ENCODE results near the gene ACP7.
A peak's percentile ranks its signal among the peaks of the same experiment; 100 is the strongest.

Gene ACP7

DNA sequence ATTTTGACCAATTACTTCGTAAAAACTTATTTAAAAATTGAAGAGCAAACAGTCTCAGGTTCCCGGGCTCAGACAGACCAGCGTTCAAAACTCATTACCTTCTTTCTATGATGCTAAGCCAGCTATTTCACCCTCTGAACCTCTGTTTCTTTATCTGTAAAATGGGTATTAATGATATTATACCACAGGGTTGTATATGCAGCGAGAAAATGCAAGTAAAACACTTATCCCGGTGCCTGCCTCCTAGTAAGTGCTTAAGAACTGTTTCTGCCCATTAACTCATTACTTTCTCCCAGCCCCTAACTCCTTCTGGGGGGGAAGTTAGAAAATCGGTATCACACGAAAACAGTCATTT, 41.0 kb downstream of the ACP7 start:
- Histone ChIP-seq H3K4me1 (ENCODE audit: control insufficient read depth, insufficient read depth, low read length) (peaks cover 17% of the 10 kb centered on the region), H3K4me3 (ENCODE audit: low read depth, low read length) (peak overlapping the region; percentile 31; the same call in 1 of the 2 replicates), H3K9ac (ENCODE audit: low read depth, low read length) (no peak overlapping the region), H3K9me3 (ENCODE audit: control insufficient read depth, insufficient read depth, low read length) (no peaks in the 10 kb centered on the region), H3K36me3 (ENCODE audit: control insufficient read depth, insufficient read depth, low read length) (no peaks in the 10 kb centered on the region; the same call in 1 of the 2 replicates), H3K27ac (ENCODE audit: low read depth, low read length) (peak overlapping the region; percentile 61), H3K27me3 (ENCODE audit: control insufficient read depth, insufficient read depth, low read length) (no peaks in the 10 kb centered on the region)

DNA sequence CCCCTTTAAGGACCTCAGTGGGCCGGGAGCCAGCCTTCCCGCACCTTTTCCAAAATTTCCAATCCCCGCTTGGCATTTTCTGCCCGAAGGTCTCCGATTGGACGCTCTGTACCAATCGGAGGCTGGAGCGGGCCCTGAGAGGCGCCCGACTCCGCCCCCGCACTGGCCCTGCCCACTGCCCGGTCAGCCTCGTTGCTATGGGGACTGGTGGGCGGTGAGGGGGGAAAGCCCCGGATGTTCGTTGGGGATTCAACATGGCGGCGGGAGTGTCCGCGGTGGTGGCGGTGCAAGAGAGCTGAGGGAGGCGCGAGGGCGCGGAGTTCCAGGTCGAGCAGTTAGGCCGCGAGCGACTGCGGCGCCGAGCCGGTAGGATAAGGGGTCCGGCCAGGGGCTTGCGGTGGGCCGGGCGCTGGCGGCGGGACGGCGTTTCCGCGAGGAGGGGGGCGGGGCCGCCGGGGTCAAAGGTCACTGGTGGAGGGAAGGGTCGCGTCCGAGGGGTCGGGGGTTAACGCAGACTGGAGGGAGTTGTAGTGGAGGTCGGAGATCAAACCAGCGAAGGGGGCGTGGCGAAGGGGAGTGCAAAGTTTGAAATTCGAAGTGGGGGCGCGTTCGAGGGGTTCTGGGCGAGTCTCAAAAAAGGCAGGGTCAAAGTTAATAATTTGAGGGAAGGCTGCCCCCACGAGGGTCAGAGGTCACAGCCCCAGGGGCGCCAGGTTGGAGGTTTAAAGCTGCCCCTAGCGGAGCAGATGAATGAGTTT, 41.6 kb downstream of the ACP7 start, which contains the start of gene PAK4:
TSS of gene PAK4 (plus strand) at position 233 of the 758 bp plus-strand sequence. CDS start 43,768 bp downstream, outside the sequence.
- Histone ChIP-seq H3K27ac (ENCODE audit: low read depth, low read length) (peak within 1 kb of the TSS; percentile 93), H3K27me3 (ENCODE audit: control insufficient read depth, insufficient read depth, low read length) (no peaks in the 10 kb centered on the region), H3K4me3 (ENCODE audit: low read depth, low read length) (peak within 1 kb of the TSS; percentile 87), H3K4me1 (ENCODE audit: control insufficient read depth, insufficient read depth, low read length) (peaks cover 17% of the 10 kb centered on the region), H3K9me3 (ENCODE audit: control insufficient read depth, insufficient read depth, low read length) (no peaks in the 10 kb centered on the region), H3K9ac (ENCODE audit: low read depth, low read length) (peak within 1 kb of the TSS; percentile 69; the same call in 1 of the 2 replicates), H3K36me3 (ENCODE audit: control insufficient read depth, insufficient read depth, low read length) (no peaks in the 10 kb centered on the region; the same call in 1 of the 2 replicates)

- H3K4me1 ChIP-seq (ENCODE audit: control insufficient read depth, insufficient read depth, low read length), result peaks cover 17% of the 10 kb centered on the region
- peak overlapping the region; percentile 87 for H3K4me3 ChIP-seq (ENCODE audit: low read depth, low read length)
- H3K36me3 ChIP-seq (ENCODE audit: control insufficient read depth, insufficient read depth, low read length), result no peaks in the 10 kb centered on the region; the same call in 1 of the 2 replicates
- H3K27ac ChIP-seq (ENCODE audit: low read depth, low read length), result peak overlapping the region; percentile 93
- H3K9ac ChIP-seq (ENCODE audit: low read depth, low read length), result no peak overlapping the region
- no peaks in the 10 kb centered on the region for H3K27me3 ChIP-seq (ENCODE audit: control insufficient read depth, insufficient read depth, low read length)
- H3K9me3 ChIP-seq (ENCODE audit: control insufficient read depth, insufficient read depth, low read length), result no peaks in the 10 kb centered on the region
These were observed 42.4 kb downstream of the ACP7 start for GRCh38 chr19:39126312-39127187.

DNA sequence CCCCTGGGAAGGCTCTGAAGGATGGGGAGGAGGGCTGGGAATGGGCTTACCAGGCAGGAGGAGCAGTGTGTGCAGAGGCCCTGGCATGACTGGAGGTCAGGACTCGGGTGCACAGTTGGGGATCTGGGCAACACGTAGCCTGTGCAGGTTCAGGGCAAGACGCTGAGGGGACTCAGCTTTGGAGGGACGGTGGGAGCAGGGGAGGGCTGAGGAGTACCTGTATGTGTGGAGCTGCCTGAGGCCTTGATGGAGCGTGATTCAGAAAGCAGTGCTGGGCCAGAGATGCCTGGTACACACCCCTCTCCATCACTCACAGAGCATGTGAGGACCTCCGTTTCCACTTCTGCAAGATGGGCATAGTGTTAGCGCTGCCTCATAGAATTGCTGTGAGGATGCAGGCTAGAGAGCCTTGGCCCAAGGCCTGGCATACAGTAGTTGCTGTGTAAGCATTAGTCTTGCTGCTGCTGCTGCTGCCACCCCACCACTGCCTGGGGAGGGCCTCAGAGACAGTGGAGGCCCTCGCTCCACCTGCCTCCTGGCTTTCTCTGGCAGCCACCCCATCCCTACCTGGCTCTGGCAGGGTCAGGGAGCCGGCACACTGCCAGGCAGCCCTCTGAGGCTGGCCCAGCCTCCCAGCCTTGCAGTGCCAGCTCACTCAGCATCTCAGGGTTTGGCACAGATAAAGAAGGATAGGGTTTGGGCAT, 43.8 kb downstream of the ACP7 start:
- Histone ChIP-seq H3K27ac (ENCODE audit: low read depth, low read length) (no peak overlapping the region), H3K4me3 (ENCODE audit: low read depth, low read length) (no peak overlapping the region)

DNA sequence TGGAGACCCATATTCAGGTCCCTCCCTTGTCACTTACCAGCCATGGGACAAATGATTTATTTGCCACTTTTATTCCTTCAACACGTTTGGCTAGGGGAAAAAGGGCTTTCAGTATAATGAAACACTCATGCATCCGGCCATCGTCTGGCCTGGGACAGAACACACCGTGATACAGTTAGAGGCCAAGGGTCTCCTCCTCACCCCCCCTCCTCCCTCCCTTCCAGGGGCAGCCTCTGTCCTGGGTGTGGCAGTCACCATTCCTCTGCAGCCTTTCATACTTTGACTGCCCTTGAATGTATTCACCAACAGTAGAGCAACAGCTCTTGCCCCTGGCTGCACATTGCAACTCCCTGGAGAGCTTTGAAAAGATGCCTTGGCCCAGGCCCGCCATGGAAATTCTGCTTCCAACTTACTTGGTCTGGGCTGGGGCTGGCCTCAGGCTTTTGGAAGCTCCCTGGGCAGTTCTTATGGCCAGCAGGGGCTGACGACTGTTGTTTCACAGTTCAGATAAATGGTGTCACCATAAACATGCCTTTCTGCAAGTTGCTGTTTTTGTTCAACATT, 44.4 kb downstream of the ACP7 start:
- no peak overlapping the region for H3K4me3 ChIP-seq (ENCODE audit: low read depth, low read length)
- no peaks in the 10 kb centered on the region for H3K9me3 ChIP-seq (ENCODE audit: control insufficient read depth, insufficient read depth, low read length)
- peaks cover 35% of the 10 kb centered on the region for H3K4me1 ChIP-seq (ENCODE audit: control insufficient read depth, insufficient read depth, low read length)
- no peak overlapping the region for H3K9ac ChIP-seq (ENCODE audit: low read depth, low read length)
- no peaks in the 10 kb centered on the region for H3K27me3 ChIP-seq (ENCODE audit: control insufficient read depth, insufficient read depth, low read length)
- H3K36me3 ChIP-seq (ENCODE audit: control insufficient read depth, insufficient read depth, low read length), result no peaks in the 10 kb centered on the region; the same call in 1 of the 2 replicates
- no peak overlapping the region for H3K27ac ChIP-seq (ENCODE audit: low read depth, low read length)

More for the DNA sequence above, 43.8 kb downstream of the ACP7 start:
- H3K4me1 ChIP-seq (ENCODE audit: control insufficient read depth, insufficient read depth, low read length), result peaks cover 29% of the 10 kb centered on the region
- H3K36me3 ChIP-seq (ENCODE audit: control insufficient read depth, insufficient read depth, low read length), result no peaks in the 10 kb centered on the region; the same call in 1 of the 2 replicates
- H3K9me3 ChIP-seq (ENCODE audit: control insufficient read depth, insufficient read depth, low read length), result no peaks in the 10 kb centered on the region
- no peaks in the 10 kb centered on the region for H3K27me3 ChIP-seq (ENCODE audit: control insufficient read depth, insufficient read depth, low read length)
- H3K9ac ChIP-seq (ENCODE audit: low read depth, low read length), result no peak overlapping the region

DNA sequence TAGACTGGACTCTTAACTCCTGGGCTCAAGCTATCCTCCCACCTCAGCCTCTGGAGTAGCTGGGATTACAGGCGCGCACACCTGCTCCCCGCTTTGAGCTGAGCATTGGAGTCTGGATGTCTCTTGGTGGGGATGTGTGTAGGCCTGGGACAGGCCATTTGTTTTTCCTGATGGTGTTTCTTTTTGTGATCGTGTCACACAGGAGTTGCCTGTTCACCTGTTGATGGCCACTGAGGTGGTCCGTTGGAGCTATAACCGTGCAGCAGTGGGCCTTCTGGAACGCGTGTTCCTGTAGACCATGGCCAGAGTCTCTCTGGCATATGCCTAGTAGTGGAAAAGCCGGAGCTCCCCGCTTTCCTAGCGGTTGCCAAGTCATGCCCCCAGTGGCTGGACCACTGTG, 44.9 kb downstream of the ACP7 start:
- no peak overlapping the region for H3K9ac ChIP-seq (ENCODE audit: low read depth, low read length)
- peaks cover 35% of the 10 kb centered on the region for H3K4me1 ChIP-seq (ENCODE audit: control insufficient read depth, insufficient read depth, low read length)

DNA sequence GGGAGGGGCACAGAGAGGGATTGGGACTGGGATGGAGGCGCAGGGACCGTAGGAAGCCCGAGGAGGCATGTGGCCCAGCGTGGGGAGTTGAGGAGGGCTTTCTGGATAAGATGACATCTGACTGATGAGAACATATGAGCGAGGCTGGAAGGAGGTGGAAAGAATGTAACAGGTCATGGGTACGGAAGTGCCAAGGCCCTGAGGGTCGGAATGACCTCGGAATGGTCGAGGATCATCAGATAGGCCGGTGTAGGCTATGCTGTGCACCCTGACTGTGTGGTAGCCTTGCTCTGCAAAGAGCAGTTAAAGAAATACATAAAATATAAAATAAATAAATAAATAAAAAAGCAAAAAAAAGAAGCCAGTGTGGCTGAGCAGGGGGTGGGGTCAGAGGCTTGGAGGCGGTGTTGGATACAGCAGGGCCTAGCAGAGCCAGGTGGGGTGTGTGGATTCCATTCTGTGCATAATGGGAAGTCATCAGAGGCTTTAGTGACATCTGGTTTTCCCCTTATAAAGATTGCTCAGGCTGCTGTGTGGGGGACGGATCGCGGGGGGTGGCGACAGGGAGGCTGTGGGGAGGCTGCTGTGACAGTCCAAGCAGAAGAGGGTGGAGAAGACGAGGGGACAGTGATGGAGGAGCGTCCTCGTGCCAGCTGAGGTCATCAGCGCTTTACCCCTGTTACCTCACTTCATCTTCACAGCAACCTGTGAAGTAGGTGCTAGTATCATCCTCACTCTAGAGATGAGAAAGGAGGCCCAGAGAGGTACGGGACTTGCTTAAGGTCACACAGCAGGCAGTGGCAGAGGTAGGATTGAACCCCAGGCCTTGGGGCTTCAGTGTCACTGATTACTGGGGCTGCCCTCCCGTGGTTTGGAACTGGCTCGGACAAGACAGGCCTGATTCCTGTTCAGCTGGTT, 46.4 kb downstream of the ACP7 start:
- Histone ChIP-seq H3K4me3 (ENCODE audit: low read depth, low read length) (no peak overlapping the region), H3K36me3 (ENCODE audit: control insufficient read depth, insufficient read depth, low read length) (no peaks in the 10 kb centered on the region; the same call in 1 of the 2 replicates), H3K9ac (ENCODE audit: low read depth, low read length) (no peak overlapping the region), H3K9me3 (ENCODE audit: control insufficient read depth, insufficient read depth, low read length) (no peaks in the 10 kb centered on the region), H3K27me3 (ENCODE audit: control insufficient read depth, insufficient read depth, low read length) (no peaks in the 10 kb centered on the region), H3K27ac (ENCODE audit: low read depth, low read length) (no peak overlapping the region), H3K4me1 (ENCODE audit: control insufficient read depth, insufficient read depth, low read length) (peaks cover 40% of the 10 kb centered on the region)

More for the DNA sequence above, 44.9 kb downstream of the ACP7 start:
- H3K27ac ChIP-seq (ENCODE audit: low read depth, low read length), result no peak overlapping the region
- H3K36me3 ChIP-seq (ENCODE audit: control insufficient read depth, insufficient read depth, low read length), result no peaks in the 10 kb centered on the region; the same call in 1 of the 2 replicates
- H3K27me3 ChIP-seq (ENCODE audit: control insufficient read depth, insufficient read depth, low read length), result no peaks in the 10 kb centered on the region
- no peak overlapping the region for H3K4me3 ChIP-seq (ENCODE audit: low read depth, low read length)
- no peaks in the 10 kb centered on the region for H3K9me3 ChIP-seq (ENCODE audit: control insufficient read depth, insufficient read depth, low read length)

DNA sequence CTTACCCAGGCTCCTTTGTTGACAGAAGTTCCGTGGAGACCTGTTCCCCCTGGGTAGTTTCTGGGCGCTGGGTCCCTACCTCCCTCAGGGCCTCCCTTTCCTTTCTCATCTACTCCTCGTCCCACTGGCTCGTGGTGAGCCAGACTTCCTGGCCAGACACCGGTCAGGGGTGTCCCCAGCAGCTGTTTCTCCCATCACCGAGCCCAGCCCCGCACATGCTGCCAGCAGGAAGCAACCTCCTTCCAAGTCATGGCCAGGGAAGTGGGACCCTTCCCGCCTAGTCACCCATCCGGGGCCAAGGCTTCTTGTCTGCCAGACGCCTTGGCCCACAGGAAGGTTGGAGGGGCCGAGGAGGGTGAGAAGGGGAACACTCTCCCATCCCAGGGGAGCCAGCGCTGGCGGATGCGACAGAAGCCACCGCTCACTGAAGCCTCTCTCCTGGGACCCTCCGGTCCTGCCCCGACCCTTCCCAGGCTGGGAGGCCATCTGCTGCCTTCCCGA, 47.1 kb downstream of the ACP7 start:
- Histone ChIP-seq H3K4me1 (ENCODE audit: control insufficient read depth, insufficient read depth, low read length) (peaks cover 47% of the 10 kb centered on the region), H3K27me3 (ENCODE audit: control insufficient read depth, insufficient read depth, low read length) (no peaks in the 10 kb centered on the region), H3K9me3 (ENCODE audit: control insufficient read depth, insufficient read depth, low read length) (no peaks in the 10 kb centered on the region), H3K9ac (ENCODE audit: low read depth, low read length) (no peak overlapping the region), H3K4me3 (ENCODE audit: low read depth, low read length) (no peak overlapping the region), H3K36me3 (ENCODE audit: control insufficient read depth, insufficient read depth, low read length) (no peaks in the 10 kb centered on the region; the same call in 1 of the 2 replicates), H3K27ac (ENCODE audit: low read depth, low read length) (no peak overlapping the region)

- Histone ChIP-seq H3K27me3 (ENCODE audit: control insufficient read depth, insufficient read depth, low read length) (no peaks in the 10 kb centered on the region), H3K4me1 (ENCODE audit: control insufficient read depth, insufficient read depth, low read length) (peaks cover 49% of the 10 kb centered on the region), H3K4me3 (ENCODE audit: low read depth, low read length) (no peak overlapping the region), H3K36me3 (ENCODE audit: control insufficient read depth, insufficient read depth, low read length) (no peaks in the 10 kb centered on the region; the same call in 1 of the 2 replicates), H3K9me3 (ENCODE audit: control insufficient read depth, insufficient read depth, low read length) (no peaks in the 10 kb centered on the region), H3K27ac (ENCODE audit: low read depth, low read length) (no peak overlapping the region), H3K9ac (ENCODE audit: low read depth, low read length) (no peak overlapping the region)
These were observed 48.3 kb downstream of the ACP7 start for GRCh38 chr19:39132344-39132969.
